WI38 (cell line): Measurements from ENCODE around the gene IL19.

Experiments used
- H3K4me3 ChIP-seq: 2 replicates; pipeline ENCODE4 v1.5.1; 2011; ENCODE audit warnings: low read depth, mild to moderate bottlenecking, control low read depth, low read length
- TF ChIP-seq, protein P1 (sequence below): IDR thresholded peaks from 2 replicates; pipeline ENCODE4 v1.5.1; 2012; ENCODE audit warnings: low read depth, mild to moderate bottlenecking, control low read depth, low read length

The IL19 gene

DNA sequence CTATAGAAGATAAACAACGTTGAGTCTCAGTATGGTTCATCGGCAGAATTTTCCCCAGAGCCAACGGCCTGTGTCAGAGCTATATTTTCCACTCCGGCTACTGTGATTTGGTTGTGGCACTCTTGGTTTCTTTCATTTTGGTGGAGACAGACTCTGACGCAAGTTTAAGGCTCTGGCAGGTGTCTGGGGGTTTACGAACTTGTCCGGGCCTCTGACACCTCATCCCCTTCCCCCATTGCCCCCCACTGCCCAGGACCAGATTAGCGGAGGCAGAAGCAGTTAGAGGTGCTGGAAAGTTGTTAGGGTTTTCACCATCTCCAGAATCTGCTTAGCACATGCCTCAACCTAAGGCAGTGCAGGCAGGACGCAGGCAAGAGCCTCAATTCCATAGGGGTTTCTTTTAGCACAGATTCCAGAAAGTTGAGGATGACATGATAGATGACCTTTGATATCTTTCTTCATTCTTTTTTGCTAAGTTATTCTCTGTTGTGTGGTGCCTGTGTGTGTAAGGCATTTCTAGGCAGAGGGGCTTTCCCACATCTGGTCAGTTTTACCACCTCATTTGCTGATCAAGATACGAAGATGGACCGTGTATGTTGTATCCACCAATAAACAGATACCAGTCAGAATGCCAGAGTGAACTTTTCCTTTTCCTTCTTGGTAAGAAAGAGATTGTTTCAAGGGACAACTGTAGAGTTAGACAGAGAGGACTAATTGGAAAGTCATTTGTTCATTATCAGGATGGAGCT, 20.1 kb downstream of the IL19 start:
- TF ChIP-seq, protein P1, sequence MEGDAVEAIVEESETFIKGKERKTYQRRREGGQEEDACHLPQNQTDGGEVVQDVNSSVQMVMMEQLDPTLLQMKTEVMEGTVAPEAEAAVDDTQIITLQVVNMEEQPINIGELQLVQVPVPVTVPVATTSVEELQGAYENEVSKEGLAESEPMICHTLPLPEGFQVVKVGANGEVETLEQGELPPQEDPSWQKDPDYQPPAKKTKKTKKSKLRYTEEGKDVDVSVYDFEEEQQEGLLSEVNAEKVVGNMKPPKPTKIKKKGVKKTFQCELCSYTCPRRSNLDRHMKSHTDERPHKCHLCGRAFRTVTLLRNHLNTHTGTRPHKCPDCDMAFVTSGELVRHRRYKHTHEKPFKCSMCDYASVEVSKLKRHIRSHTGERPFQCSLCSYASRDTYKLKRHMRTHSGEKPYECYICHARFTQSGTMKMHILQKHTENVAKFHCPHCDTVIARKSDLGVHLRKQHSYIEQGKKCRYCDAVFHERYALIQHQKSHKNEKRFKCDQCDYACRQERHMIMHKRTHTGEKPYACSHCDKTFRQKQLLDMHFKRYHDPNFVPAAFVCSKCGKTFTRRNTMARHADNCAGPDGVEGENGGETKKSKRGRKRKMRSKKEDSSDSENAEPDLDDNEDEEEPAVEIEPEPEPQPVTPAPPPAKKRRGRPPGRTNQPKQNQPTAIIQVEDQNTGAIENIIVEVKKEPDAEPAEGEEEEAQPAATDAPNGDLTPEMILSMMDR: no peak
- no peak overlapping the region for H3K4me3 ChIP-seq

DNA sequence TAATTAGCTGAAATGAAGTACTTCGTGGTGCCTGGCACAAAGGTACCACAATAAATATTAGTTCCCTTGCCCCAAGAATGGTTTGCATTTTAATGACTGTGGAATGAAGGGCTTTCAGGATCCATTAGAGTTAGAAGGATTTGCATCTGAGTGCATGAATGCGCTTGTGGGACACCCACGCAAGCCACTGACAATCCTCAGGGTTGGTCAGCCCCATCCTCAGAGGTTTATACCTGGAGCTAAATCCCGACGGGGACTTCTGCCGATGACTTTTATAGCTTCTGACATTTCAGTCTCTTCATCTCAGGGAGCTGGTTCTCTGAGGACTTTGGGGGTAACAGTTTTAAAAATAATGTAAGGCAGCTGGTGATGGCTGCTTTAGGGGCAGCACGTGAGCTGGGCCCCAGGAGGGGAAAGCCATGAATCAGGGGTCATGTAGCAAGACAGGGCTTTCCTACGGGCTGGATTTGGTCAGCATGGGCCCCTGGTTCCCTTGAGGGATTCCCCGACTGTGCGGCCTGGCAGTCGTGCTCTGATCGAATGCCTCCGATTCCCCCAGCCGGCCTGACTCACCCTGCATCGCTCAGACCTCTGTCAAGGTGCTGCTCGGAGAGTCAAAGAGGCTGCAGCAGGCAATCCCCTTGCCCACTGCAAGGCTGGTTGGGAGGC, 22.5 kb downstream of the IL19 start:
- TF ChIP-seq, protein P1: no peak
- H3K4me3 ChIP-seq: no peak overlapping the region

DNA sequence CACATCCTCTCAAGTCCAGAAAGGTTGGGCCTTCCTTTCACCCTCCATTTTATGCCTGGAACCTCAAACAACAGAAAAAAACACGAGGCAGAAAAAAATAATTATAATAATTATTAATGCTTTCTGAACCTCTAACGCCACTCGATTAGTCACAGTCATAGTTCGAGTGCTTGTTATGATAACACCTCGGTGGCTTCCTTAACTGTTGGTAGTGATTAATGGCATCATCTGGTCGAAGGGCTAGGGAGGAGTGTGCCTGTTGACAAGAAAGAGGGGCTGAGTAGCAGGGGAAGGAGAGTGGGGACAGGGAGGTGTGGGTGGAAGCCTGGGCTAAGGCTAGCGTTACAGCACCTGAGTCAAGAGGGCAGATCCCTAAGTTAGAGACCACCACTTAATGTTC, 23.0 kb downstream of the IL19 start:
- TF ChIP-seq, protein P1: no peak

DNA sequence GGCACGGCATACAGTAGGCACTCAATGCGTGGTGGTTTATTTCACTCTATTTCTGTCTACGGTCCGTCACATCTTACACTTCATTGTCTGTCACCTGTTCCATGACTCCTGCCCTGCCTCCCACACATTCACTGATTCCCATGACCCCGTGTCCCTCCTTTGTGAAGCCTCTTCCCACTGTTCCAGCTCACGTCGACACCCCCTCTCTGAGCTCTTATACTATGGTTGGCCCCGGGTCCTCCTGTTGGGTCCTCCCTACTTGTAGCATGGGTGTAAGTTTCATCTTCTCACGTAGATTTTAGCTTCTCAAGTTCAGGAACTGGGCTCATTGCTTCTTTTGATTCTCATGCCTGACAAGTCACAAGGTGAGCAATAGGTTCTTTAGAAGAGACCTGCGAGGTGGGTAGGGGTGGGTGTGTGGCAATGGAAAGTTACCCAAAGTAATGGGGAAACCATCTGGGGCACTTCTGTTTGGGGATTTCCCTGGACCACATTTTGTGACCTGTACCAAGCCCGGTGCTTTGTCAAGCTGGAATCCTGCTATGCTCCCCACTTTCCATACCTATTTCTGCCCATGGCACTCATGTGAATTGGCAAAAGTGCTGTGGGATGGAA, 23.8 kb downstream of the IL19 start:
- no peak overlapping the region for H3K4me3 ChIP-seq
- TF ChIP-seq, protein P1: no peak

More for the DNA sequence above, 23.0 kb downstream of the IL19 start:
- no peak overlapping the region for H3K4me3 ChIP-seq

DNA sequence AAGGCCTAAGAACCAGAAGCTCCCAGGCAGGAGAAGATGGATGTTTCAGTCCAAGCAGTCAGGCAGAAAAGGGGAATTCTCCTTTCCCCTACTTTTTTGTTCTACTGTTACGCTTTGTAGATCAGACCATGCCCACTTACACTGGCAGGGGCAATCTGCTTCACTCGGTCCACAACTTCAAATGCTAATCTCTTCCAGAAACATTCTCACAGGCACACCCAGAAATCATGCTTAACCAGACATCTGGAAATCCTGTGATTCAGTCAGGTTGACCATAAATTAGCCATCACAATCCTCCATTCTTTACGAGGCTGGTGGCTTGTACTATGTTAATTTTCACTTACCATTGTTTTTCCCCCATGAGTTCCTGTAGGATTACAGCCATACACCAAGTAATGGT, 25.5 kb downstream of the IL19 start:
- TF ChIP-seq, protein P1: no peak

DNA sequence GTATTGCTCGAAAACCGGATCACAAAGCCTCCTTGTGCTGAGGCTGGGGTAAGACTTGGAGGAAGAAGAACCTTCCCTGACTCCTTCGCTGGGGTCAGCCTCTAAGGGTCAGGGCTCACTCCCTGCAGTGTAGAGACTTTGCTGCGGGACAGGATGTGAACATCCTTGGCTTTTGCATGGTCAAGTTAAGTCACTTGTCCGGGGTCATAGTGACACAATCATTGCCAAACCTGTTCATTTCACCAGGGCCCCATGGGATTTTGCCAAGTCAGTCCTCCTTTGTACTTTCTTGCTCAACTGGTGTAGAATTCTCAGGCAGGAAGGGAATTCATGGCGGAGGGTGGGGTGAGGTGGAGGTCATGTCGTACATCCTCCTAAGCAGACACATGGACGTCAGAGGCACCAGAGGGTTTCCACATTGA, 26.4 kb downstream of the IL19 start:
- TF ChIP-seq, protein P1: no peak
- H3K4me3 ChIP-seq: no peak overlapping the region

More for the DNA sequence above, 25.5 kb downstream of the IL19 start:
- no peak overlapping the region for H3K4me3 ChIP-seq
